Activated naive CD4-positive, alpha-beta T cell (primary cell): Measurements from ENCODE around the gene TIMM8B.
"Not testable (repeated sequence)": the region's sequence is repeated elsewhere in the genome, so short reads cannot be mapped to it uniquely, and the experiment has no call there.

Source experiments
- DNase-seq, 4 experiments: peaks; one replicate each; lab custom pipeline; 2025; lab: John Stamatoyannopoulos, UW

Gene TIMM8B

GRCh38 chr11:112086422-112087191 lies at the start of gene TIMM8B, which contains the start of gene SDHD:
TIMM8B (minus strand) TSS chr11:112086756; CDS start chr11:112086723, 33 bp downstream.
SDHD (plus strand) TSS chr11:112086873; CDS start chr11:112086908, 35 bp downstream.
- peak; percentile 83 to 90 (median 88) for DNase-seq

- no peak for DNase-seq
These were observed 47.9 kb upstream of the TIMM8B start for GRCh38 chr11:112134473-112134872.

GRCh38 chr11:112132737-112133136 lies 46.2 kb upstream of the TIMM8B start:
- no peak for DNase-seq

- DNase-seq = no peak
These were observed 43.1 kb upstream of the TIMM8B start for GRCh38 chr11:112129656-112130055.

- no peak for DNase-seq
These were observed 42.0 kb upstream of the TIMM8B start for GRCh38 chr11:112128483-112129121.

- DNase-seq = no peak
These were observed 40.5 kb upstream of the TIMM8B start for GRCh38 chr11:112127056-112127455.

- DNase-seq = no peak
These were observed 36.6 kb upstream of the TIMM8B start for GRCh38 chr11:112123129-112123528.

- no peak for DNase-seq
These were observed 35.5 kb upstream of the TIMM8B start for GRCh38 chr11:112121981-112122615.

GRCh38 chr11:112118176-112118575 lies 31.6 kb upstream of the TIMM8B start:
- DNase-seq = no peak

GRCh38 chr11:112115386-112115785 lies 28.8 kb upstream of the TIMM8B start:
- DNase-seq = no peak

- DNase-seq = no peak
These were observed 27.9 kb upstream of the TIMM8B start for GRCh38 chr11:112114460-112114859.

GRCh38 chr11:112113539-112114457 lies 27.2 kb upstream of the TIMM8B start:
- DNase-seq = no peak

GRCh38 chr11:112106070-112106469 lies 19.5 kb upstream of the TIMM8B start:
- no peak for DNase-seq

- DNase-seq = no peak
These were observed 16.9 kb upstream of the TIMM8B start for GRCh38 chr11:112103446-112103845.

GRCh38 chr11:112100462-112100861 lies 13.9 kb upstream of the TIMM8B start:
- no peak for DNase-seq

- no peak for DNase-seq
These were observed 11.4 kb upstream of the TIMM8B start for GRCh38 chr11:112097734-112098528.

GRCh38 chr11:112096194-112096593 lies 9.6 kb upstream of the TIMM8B start:
- DNase-seq = no peak

- DNase-seq = not testable (repeated sequence)
These were observed 8.7 kb upstream of the TIMM8B start for GRCh38 chr11:112095302-112095701.

GRCh38 chr11:112087212-112087611 lies 656 bp upstream of the TIMM8B start:
- DNase-seq = no peak

GRCh38 chr11:112085822-112086421 lies 634 bp downstream of the TIMM8B start:
- peak in 1 of 4 experiments; percentile 32 for DNase-seq

GRCh38 chr11:112082729-112083128 lies 3.8 kb downstream of the TIMM8B start:
- no peak for DNase-seq
